Loucy (cell line): ENCODE data around the gene RBMXL3.
A peak's percentile ranks its signal among the peaks of the same experiment; 100 is the strongest.

Experiments
- EZH2phosphoT487 ChIP-seq: fragments of 200-600 bp; IDR thresholded peaks from 2 replicates; pipeline ENCODE4 v1.6.1; 2018; ENCODE audit warnings: antibody characterized with exemption, mild to moderate bottlenecking, moderate library complexity, borderline replicate concordance
- TF ChIP-seq, protein P1 (sequence below): fragments of 200-600 bp; sonication (generic); conservative IDR thresholded peaks from 2 replicates; pipeline ENCODE4 v1.5.1; 2014; ENCODE audit warnings: mild to moderate bottlenecking, antibody characterized with exemption, low read length

DNA sequence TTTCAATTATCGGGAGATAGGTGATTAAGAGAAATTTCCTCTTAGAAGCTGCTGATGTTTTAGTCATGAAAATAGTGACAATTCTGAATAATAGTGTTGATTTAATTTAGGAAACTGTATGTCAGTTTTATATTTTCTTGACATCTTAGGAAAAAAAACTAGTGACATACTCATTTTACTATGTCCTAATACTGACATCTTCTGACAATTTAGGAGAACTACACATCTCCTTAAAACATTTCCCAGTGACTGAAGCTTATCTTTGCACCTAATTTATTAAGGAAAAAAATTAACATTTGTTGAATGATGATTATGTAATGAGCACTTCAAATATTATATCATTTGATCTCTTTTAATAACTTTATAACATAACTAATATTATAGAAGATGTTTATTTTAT is 42.0 kb upstream of the RBMXL3 start:
- TF ChIP-seq EZH2phosphoT487, result no peak
- TF ChIP-seq, protein P1, sequence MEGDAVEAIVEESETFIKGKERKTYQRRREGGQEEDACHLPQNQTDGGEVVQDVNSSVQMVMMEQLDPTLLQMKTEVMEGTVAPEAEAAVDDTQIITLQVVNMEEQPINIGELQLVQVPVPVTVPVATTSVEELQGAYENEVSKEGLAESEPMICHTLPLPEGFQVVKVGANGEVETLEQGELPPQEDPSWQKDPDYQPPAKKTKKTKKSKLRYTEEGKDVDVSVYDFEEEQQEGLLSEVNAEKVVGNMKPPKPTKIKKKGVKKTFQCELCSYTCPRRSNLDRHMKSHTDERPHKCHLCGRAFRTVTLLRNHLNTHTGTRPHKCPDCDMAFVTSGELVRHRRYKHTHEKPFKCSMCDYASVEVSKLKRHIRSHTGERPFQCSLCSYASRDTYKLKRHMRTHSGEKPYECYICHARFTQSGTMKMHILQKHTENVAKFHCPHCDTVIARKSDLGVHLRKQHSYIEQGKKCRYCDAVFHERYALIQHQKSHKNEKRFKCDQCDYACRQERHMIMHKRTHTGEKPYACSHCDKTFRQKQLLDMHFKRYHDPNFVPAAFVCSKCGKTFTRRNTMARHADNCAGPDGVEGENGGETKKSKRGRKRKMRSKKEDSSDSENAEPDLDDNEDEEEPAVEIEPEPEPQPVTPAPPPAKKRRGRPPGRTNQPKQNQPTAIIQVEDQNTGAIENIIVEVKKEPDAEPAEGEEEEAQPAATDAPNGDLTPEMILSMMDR, result peak; percentile 49
